Measurements from ENCODE around the gene CTIF.

DNA sequence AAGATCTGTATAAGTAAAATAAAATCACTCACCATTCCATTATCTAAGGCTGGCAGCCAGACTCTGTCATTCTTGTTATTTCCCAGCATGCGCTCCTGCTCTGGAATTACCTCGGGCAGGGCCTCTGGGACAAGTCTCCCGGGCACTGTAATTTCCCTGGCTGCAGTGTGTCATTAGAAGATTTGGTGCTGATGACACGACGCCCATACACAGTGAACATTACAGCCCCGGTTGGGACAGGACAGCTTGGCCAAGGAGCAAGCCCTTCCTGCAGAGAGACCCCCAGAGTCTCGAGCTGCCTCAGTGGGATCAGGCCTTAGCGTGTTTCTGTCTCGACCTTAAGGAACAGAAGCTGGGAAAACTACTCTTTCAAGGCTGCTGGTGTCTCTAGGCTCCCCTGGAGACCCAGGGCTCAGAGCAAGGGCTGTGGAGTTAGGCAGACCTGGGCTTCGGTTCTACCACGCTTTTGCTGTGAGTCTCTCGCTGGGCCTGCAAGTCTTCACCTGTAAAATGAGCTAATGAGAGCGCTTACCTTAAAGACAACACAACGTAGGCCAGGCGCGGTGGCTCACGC is 372.2 kb downstream of the CTIF start:
- no peak for TF ChIP-seq POLR2AphosphoS5 (IDR thresholded peaks at IDR 0.05; ENCODE audit: borderline replicate concordance, low read depth, low read length)
- no peak for TF ChIP-seq EZH2 (IDR thresholded peaks at IDR 0.05)
